Measurements from ENCODE around the gene FAM217B.

DNA sequence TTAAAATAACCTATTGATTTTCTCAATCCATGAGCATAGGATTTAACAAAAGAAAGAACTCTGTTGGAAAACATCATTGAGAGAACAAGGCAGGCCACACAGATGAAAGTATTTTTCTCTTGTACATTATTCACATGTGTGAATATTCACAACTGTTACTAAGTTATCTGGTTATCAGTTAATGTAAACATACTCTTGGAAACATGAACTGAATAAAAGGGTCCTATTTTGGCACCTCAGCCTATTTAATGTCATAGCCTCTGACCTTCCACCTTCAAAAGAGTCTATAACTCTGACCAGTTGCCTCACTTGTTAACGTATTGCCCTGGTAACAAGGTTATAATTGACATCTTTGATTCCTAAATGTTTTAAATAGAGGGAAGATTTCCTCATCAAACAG lies 14.8 kb upstream of the FAM217B start:
- TF ChIP-seq CTCF (IDR thresholded peaks at IDR 0.05) (no peak), POLR2A (IDR thresholded peaks at IDR 0.05) (no peak)

Data from esophagus squamous epithelium (tissue), 4 donors.